NT2/D1 (cell line): ENCODE data around the gene LPIN1.

Experiments used
- SUZ12 ChIP-seq: IDR thresholded peaks from 2 replicates; pipeline ENCODE4 v1.6.1; 2011; ENCODE audit not compliant: insufficient read length, insufficient read depth; ENCODE audit errors: extremely low read depth
- YY1 ChIP-seq: IDR thresholded peaks from 2 replicates; pipeline ENCODE4 v1.6.1; 2011; ENCODE audit not compliant: insufficient read length, insufficient read depth
- ZNF274 ChIP-seq: IDR thresholded peaks from 2 replicates; pipeline ENCODE4 v1.6.1; 2011; ENCODE audit warnings: mild to moderate bottlenecking, low read depth, low read length

GRCh38 chr2:11797846-11798245 is 51.4 kb downstream of the LPIN1 start:
- TF ChIP-seq ZNF274 (no peak), YY1 (no peak), SUZ12 (no peak)
